K562 (cell line): Measurements from ENCODE around the gene SLC27A4. TPM values are rescaled to one million over a fixed set of nuclear protein-coding genes. Genes with fewer than 3 reads are reported as not detected.
A peak's percentile ranks its signal among the peaks of the same experiment; 100 is the strongest.

ENCODE experiments used
- KAT2B ChIP-seq: IDR thresholded peaks from one replicate; pipeline ENCODE4 v1.6.1; 2012; ENCODE audit warnings: low read depth, mild to moderate bottlenecking, control low read depth, inconsistent platforms, low read length, moderate library complexity
- KAT8 ChIP-seq: fragments of 450-650 bp; IDR thresholded peaks from 2 replicates; pipeline ENCODE4 v1.6.1; 2016; ENCODE audit warnings: low read depth, mild to moderate bottlenecking
- KLF10 ChIP-seq: fragments of 250-450 bp; sonication (Bioruptor Pico); IDR thresholded peaks from 2 replicates; pipeline ENCODE4 v1.6.1; 2021; ENCODE audit warnings: matching md5 sums
- MEF2D ChIP-seq: conservative IDR thresholded peaks from 2 replicates; pipeline ENCODE4 v1.6.1; 2016; ENCODE audit warnings: low read depth, missing genetic modification characterization, missing compliant biosample characterization
- MEIS2 ChIP-seq: fragments of 450-650 bp; IDR thresholded peaks from 2 replicates; pipeline ENCODE4 v1.6.1; 2014; ENCODE audit warnings: mild to moderate bottlenecking; ENCODE audit not compliant: partially characterized antibody
- PRPF4 ChIP-seq: fragments of 200-400 bp; formaldehyde crosslinking; IDR thresholded peaks from one replicate; pipeline ENCODE4 v1.6.1; 2017; ENCODE audit warnings: low read length, low read depth, mild to moderate bottlenecking; ENCODE audit not compliant: insufficient read depth, poor library complexity, severe bottlenecking
- SAP30 ChIP-seq: fragments of 200-600 bp; sonication (generic); IDR thresholded peaks from 2 replicates; pipeline ENCODE4 v1.6.1; 2012; ENCODE audit warnings: borderline replicate concordance, low read depth, mild to moderate bottlenecking, moderate library complexity, low read length, control low read depth, inconsistent platforms; ENCODE audit not compliant: insufficient read depth, poor library complexity, severe bottlenecking
- ZNF263 ChIP-seq: sonication (generic); formaldehyde crosslinking; IDR thresholded peaks from 2 replicates; pipeline ENCODE4 v1.8.0; 2022; ENCODE audit warnings: mild to moderate bottlenecking, missing genetic modification reagents, borderline replicate concordance
- ZNF347 ChIP-seq: fragments of 450-650 bp; formaldehyde crosslinking; IDR thresholded peaks from 2 replicates; pipeline ENCODE4 v1.4.0; 2020; ENCODE audit warnings: low read depth, mild to moderate bottlenecking, moderate library complexity
- ZNF699 ChIP-seq: fragments of 250-450 bp; sonication (Bioruptor Pico); IDR thresholded peaks from 2 replicates; pipeline ENCODE4 v1.8.0; 2021; ENCODE audit warnings: mild to moderate bottlenecking, moderate library complexity; ENCODE audit not compliant: insufficient replicate concordance
- ZNF764 ChIP-seq: fragments of 250-450 bp; sonication (Bioruptor Pico); IDR thresholded peaks from 2 replicates; pipeline ENCODE4 v1.4.0; 2020; ENCODE audit warnings: low read depth, mild to moderate bottlenecking, moderate library complexity
- polyA plus RNA-seq, 8 experiments: library from polyadenylated mRNA; depleted of rRNA in 4 of 8; stranded (reverse) in 5 of 8; unstranded in 3 of 8; fragments of >200 nt; fragmentation: Nextera tagmentation in 2 of 8; fragmentation: Illumina TruSeq in 1 of 8; extraction: Ambion mirVana in 2 of 8; extraction: Trizol in 1 of 8; gene quantifications; 2 replicates each; pipeline versions ENCODE4 v1.2.1 to v1.2.3, GENCODE V29; 2011 to 2014; ENCODE audit warnings: inconsistent platforms in 1 of 8, missing spikeins in 1 of 8
- total RNA-seq, 7 experiments: library from RNA; depleted of rRNA in 6 of 7; stranded (reverse); fragments of >200 nt in 6 of 7; fragmentation: Illumina TruSeq in 2 of 7; extraction: Trizol in 2 of 7; gene quantifications; 2 replicates each; pipeline versions ENCODE4 v1.2.1 to v1.2.3, GENCODE V29; 2011 to 2021; ENCODE audit warnings: low replicate concordance in 1 of 7
- TF ChIP-seq, protein P1 (sequence below): fragments of 450-650 bp; formaldehyde crosslinking; IDR thresholded peaks from 2 replicates; pipeline ENCODE4 v1.4.0; 2020; ENCODE audit warnings: mild to moderate bottlenecking, moderate library complexity
- TF ChIP-seq, protein P2 (sequence below): fragments of 250-450 bp; sonication (Bioruptor Pico); IDR thresholded peaks from 2 replicates; pipeline ENCODE4 v1.5.0; 2020; ENCODE audit warnings: mild to moderate bottlenecking, borderline replicate concordance
- TF ChIP-seq, protein P3 (sequence below): fragments of 450-650 bp; formaldehyde crosslinking; IDR thresholded peaks from 2 replicates; pipeline ENCODE4 v1.4.0; 2020; ENCODE audit warnings: mild to moderate bottlenecking, moderate library complexity
- TF ChIP-seq, protein P4 (sequence below): fragments of 250-450 bp; sonication (Bioruptor Pico); IDR thresholded peaks from 2 replicates; pipeline ENCODE4 v1.4.0; 2020; ENCODE audit warnings: mild to moderate bottlenecking, moderate library complexity, borderline replicate concordance
- TF ChIP-seq, protein P5 (sequence below): fragments of 250-450 bp; sonication (Bioruptor Pico); IDR thresholded peaks from 2 replicates; pipeline ENCODE4 v1.8.0; 2021; ENCODE audit warnings: borderline replicate concordance, mild to moderate bottlenecking, moderate library complexity; ENCODE audit not compliant: poor library complexity, severe bottlenecking

SLC27A4 gene
- total and polyA plus RNA-seq, 9 of the 15 experiments (the other 6 are each of a cell fraction or from before 2014, with no cell fraction given) = 0.25 to 35.7 (median 14.0) TPM

DNA sequence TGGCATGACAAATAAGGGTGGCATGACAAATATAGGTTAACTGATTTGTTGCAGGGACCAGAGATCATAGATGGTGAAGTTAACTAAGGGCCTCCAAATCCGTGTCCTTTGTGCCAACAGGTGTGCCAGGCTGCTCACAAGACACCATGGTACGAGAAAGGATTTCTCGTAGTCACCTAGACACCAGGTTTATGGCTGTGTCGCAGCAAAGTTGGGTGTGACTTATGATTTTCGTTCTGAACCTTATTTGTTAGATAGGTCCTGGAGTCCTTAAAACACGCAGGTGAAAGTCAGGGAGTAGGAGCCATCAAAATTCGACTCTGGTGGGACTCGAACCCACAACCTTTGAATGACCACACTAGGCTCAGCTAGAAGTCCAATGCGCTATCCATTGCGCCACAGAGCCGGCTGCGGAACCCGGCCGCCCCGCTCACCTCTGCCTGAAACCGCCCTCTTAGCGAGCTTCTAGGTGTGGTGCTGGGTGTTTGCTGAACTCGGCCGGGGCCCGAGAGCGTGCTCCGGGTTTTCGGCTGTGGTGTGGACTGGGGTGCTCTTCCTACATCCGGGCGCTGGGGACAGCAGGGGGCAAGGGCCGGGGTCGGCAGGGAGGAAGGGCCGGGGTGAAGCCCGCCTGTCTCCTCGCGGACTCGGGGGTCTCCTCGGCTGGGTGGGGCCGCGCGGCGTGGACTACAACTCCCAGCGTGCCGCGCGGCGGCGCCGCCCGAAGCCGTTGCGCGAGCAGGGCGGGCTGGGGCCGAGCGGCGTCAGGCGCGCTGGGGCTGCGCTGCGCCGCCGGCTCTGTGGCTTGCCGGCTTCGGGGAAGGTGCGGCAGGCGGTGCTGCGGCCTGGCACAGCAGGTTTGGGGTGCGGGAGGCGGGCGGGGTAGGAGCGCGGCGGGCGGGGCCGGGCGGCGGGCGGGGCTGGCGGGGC lies at the start of gene SLC27A4 (continued):
- TF ChIP-seq, protein P1, sequence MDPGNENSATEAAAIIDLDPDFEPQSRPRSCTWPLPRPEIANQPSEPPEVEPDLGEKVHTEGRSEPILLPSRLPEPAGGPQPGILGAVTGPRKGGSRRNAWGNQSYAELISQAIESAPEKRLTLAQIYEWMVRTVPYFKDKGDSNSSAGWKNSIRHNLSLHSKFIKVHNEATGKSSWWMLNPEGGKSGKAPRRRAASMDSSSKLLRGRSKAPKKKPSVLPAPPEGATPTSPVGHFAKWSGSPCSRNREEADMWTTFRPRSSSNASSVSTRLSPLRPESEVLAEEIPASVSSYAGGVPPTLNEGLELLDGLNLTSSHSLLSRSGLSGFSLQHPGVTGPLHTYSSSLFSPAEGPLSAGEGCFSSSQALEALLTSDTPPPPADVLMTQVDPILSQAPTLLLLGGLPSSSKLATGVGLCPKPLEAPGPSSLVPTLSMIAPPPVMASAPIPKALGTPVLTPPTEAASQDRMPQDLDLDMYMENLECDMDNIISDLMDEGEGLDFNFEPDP (CRISPR knock-in tag) = no peak
- TF ChIP-seq, protein P2, sequence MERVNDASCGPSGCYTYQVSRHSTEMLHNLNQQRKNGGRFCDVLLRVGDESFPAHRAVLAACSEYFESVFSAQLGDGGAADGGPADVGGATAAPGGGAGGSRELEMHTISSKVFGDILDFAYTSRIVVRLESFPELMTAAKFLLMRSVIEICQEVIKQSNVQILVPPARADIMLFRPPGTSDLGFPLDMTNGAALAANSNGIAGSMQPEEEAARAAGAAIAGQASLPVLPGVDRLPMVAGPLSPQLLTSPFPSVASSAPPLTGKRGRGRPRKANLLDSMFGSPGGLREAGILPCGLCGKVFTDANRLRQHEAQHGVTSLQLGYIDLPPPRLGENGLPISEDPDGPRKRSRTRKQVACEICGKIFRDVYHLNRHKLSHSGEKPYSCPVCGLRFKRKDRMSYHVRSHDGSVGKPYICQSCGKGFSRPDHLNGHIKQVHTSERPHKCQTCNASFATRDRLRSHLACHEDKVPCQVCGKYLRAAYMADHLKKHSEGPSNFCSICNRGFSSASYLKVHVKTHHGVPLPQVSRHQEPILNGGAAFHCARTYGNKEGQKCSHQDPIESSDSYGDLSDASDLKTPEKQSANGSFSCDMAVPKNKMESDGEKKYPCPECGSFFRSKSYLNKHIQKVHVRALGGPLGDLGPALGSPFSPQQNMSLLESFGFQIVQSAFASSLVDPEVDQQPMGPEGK = no peak
- TF ChIP-seq PRPF4 (peak; percentile 17), ZNF764 (peak; percentile 59; the same call in 1 of the 2 replicates), ZNF263 (CRISPR knock-in tag) (no peak), ZNF347 (no peak), KAT2B (no peak), SAP30 (peak; percentile 61), MEIS2 (peak; percentile 35), KAT8 (no peak), KLF10 (CRISPR knock-in tag) (no peak), ZNF699 (CRISPR knock-in tag) (no peak), MEF2D (tag) (peak; percentile 39; the same call in 1 of the 2 replicates)
- TF ChIP-seq, protein P3, sequence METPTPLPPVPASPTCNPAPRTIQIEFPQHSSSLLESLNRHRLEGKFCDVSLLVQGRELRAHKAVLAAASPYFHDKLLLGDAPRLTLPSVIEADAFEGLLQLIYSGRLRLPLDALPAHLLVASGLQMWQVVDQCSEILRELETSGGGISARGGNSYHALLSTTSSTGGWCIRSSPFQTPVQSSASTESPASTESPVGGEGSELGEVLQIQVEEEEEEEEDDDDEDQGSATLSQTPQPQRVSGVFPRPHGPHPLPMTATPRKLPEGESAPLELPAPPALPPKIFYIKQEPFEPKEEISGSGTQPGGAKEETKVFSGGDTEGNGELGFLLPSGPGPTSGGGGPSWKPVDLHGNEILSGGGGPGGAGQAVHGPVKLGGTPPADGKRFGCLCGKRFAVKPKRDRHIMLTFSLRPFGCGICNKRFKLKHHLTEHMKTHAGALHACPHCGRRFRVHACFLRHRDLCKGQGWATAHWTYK (CRISPR knock-in tag) = peak; percentile 88; the same call in 1 of the 2 replicates
- TF ChIP-seq, protein P4, sequence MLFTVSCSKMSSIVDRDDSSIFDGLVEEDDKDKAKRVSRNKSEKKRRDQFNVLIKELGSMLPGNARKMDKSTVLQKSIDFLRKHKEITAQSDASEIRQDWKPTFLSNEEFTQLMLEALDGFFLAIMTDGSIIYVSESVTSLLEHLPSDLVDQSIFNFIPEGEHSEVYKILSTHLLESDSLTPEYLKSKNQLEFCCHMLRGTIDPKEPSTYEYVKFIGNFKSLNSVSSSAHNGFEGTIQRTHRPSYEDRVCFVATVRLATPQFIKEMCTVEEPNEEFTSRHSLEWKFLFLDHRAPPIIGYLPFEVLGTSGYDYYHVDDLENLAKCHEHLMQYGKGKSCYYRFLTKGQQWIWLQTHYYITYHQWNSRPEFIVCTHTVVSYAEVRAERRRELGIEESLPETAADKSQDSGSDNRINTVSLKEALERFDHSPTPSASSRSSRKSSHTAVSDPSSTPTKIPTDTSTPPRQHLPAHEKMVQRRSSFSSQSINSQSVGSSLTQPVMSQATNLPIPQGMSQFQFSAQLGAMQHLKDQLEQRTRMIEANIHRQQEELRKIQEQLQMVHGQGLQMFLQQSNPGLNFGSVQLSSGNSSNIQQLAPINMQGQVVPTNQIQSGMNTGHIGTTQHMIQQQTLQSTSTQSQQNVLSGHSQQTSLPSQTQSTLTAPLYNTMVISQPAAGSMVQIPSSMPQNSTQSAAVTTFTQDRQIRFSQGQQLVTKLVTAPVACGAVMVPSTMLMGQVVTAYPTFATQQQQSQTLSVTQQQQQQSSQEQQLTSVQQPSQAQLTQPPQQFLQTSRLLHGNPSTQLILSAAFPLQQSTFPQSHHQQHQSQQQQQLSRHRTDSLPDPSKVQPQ (CRISPR knock-in tag) = no peak
- TF ChIP-seq, protein P5, sequence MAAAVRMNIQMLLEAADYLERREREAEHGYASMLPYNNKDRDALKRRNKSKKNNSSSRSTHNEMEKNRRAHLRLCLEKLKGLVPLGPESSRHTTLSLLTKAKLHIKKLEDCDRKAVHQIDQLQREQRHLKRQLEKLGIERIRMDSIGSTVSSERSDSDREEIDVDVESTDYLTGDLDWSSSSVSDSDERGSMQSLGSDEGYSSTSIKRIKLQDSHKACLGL (CRISPR knock-in tag) = peak; percentile 63
